Upper lobe of right lung (tissue), 1 donor: ENCODE data around the gene CCDC91. TPM values are rescaled to one million over a fixed set of nuclear protein-coding genes. Genes with fewer than 3 reads are reported as not detected.

Experiments used
- ATAC-seq: fragments of 200-7000 bp; cut with Tn5 transposase; one replicate; pipeline ENCODE4 v1.9.1; 2020; ENCODE audit warnings: mild to moderate bottlenecking, moderate library complexity
- DNase-seq: peaks from one replicate; pipeline ENCODE4 v3.0.0-alpha.2; 2020
- H3K27ac ChIP-seq: fragments of 200-600 bp; one replicate; pipeline ENCODE4 v1.8.0; 2022
- H3K27me3 ChIP-seq: fragments of 200-600 bp; one replicate; pipeline ENCODE4 v1.8.0; 2022; ENCODE audit warnings: mild to moderate bottlenecking
- H3K36me3 ChIP-seq: fragments of 200-600 bp; one replicate; pipeline ENCODE4 v1.8.0; 2022
- H3K4me1 ChIP-seq: fragments of 200-600 bp; one replicate; pipeline ENCODE4 v1.8.0; 2022
- H3K4me3 ChIP-seq: fragments of 200-600 bp; one replicate; pipeline ENCODE4 v1.8.0; 2022; ENCODE audit warnings: mild to moderate bottlenecking
- H3K9me3 ChIP-seq: fragments of 200-600 bp; one replicate; pipeline ENCODE4 v1.8.0; 2022
- CTCF ChIP-seq: fragments of 200-600 bp; IDR thresholded peaks from one replicate; pipeline ENCODE4 v1.8.0; 2022; ENCODE audit warnings: antibody characterized with exemption
- intact Hi-C: fragments of 100-400 bp; cut with DNase I; formaldehyde crosslinking; loops from one replicate; pipeline ENCODE4 v1.11.0; 2022
- total RNA-seq: library from RNA; stranded (reverse); fragmentation: NEBNext Ultra II Directional; extraction: Animal tissue kit (Norgen Biotek cat#: 25700); gene quantifications from one replicate; pipeline ENCODE4 v1.2.1, GENCODE V29; 2021
- donor health status: DM: no; HTN: yes; CAD: no; lungs with severe emphysema.

CCDC91 gene
- total RNA-seq, 1 donor from 2014 or later, result 33.4 TPM

DNA sequence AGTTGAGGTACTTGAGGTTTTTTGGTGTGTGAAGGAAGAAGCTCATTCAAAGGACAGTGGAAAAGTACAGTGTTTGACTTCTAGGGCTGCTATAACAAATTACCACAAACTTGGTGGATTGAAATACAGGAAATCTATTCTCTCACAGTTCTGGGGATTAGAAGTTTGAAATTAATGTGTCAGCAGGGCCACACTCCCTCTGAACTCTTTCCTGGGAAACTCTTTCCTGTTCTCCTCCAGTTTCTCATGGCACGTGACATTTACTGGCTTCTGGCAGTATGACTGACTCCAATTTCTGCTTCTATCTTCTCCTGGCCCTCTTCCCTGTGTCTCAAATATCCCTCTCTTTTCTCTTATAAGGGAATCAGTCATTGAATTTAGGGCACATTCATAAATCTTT lies 160.2 kb downstream of the CCDC91 start:
- Histone ChIP-seq H3K4me1 (no peaks in the 10 kb centered on the region), H3K27ac (no peak overlapping the region), H3K27me3 (no peaks in the 10 kb centered on the region), H3K36me3 (no peaks in the 10 kb centered on the region), H3K9me3 (no peaks in the 10 kb centered on the region), H3K4me3 (no peak overlapping the region)
- ATAC-seq (no peak), DNase-seq (no peak)
- no peak for TF ChIP-seq CTCF
- intact Hi-C loops, result no loop called here

GRCh38 chr12:28351414-28351813 lies 161.2 kb downstream of the CCDC91 start:
- Histone ChIP-seq H3K27me3 (no peaks in the 10 kb centered on the region), H3K27ac (no peak overlapping the region), H3K9me3 (no peaks in the 10 kb centered on the region), H3K36me3 (no peaks in the 10 kb centered on the region), H3K4me1 (no peaks in the 10 kb centered on the region), H3K4me3 (no peak overlapping the region)
- no peak for TF ChIP-seq CTCF
- no peak for DNase-seq
- intact Hi-C loops, result no loop called here
- no peak for ATAC-seq

- no peak for ATAC-seq
- intact Hi-C loops, result no loop called here
- TF ChIP-seq CTCF, result no peak
- Histone ChIP-seq H3K27me3 (no peaks in the 10 kb centered on the region), H3K9me3 (no peaks in the 10 kb centered on the region), H3K4me1 (no peaks in the 10 kb centered on the region), H3K4me3 (no peak overlapping the region), H3K36me3 (no peaks in the 10 kb centered on the region), H3K27ac (no peak overlapping the region)
- DNase-seq, result no peak
Observed at GRCh38 chr12:28355161-28355560, 164.9 kb downstream of the CCDC91 start.

- Histone ChIP-seq H3K4me1 (no peaks in the 10 kb centered on the region), H3K9me3 (no peaks in the 10 kb centered on the region), H3K36me3 (peaks cover 6% of the 10 kb centered on the region), H3K27ac (no peak overlapping the region), H3K27me3 (no peaks in the 10 kb centered on the region), H3K4me3 (no peak overlapping the region)
- intact Hi-C loops, result no loop called here
- DNase-seq (no peak), ATAC-seq (no peak)
- TF ChIP-seq CTCF, result no peak
Observed at GRCh38 chr12:28360253-28360652, 170.0 kb downstream of the CCDC91 start.

GRCh38 chr12:28367326-28367725 lies 177.1 kb downstream of the CCDC91 start:
- no peak overlapping the region for H3K27ac ChIP-seq
- no peaks in the 10 kb centered on the region for H3K4me1 ChIP-seq
- intact Hi-C loops, result no loop called here
- H3K27me3 ChIP-seq, result no peaks in the 10 kb centered on the region
- no peak overlapping the region for H3K4me3 ChIP-seq
- H3K36me3 ChIP-seq, result peaks cover 4% of the 10 kb centered on the region
- no peak for TF ChIP-seq CTCF
- DNase-seq, result no peak
- ATAC-seq, result no peak
- H3K9me3 ChIP-seq, result peaks cover 3% of the 10 kb centered on the region

DNA sequence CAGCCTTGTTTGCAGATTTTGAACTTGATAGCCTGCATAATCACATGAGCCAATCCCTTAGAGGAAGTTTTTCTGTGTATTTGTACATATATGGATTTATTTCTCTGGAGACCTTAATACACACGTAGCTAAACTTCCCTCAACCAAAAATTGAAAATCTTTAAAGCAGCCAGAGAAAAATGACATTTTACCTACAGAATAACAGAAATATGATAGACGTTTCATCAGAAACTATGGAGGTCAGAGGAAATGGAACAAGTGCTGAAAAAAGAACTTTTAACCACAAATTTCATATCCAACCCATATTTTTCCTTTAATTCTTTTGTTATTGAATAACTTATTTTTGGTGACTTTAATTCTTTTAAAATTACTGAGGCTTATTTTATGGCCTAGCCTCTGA lies 177.7 kb downstream of the CCDC91 start:
- ATAC-seq (no peak), DNase-seq (no peak)
- Histone ChIP-seq H3K27me3 (no peaks in the 10 kb centered on the region), H3K9me3 (peaks cover 3% of the 10 kb centered on the region), H3K4me1 (no peaks in the 10 kb centered on the region), H3K36me3 (no peaks in the 10 kb centered on the region), H3K27ac (no peak overlapping the region), H3K4me3 (no peak overlapping the region)
- intact Hi-C loops, result no loop called here
- no peak for TF ChIP-seq CTCF
